Measurements from ENCODE around the gene F11R. TPM values are rescaled to one million over a fixed set of nuclear protein-coding genes. Genes with fewer than 3 reads are reported as not detected.

The F11R gene
- total and polyA plus RNA-seq, 2 donors (not counting 1 experiment from before 2014, with no cell fraction given) = 16.4 to 17.3 TPM

GRCh38 chr1:160954158-160955104 is 66.5 kb downstream of the F11R start, which contains the start of gene ITLN2:
Gene ITLN2, minus strand, starts transcription at chr1:160954809. Its CDS starts 68 bp downstream, at chr1:160954741.
- no peak within 1 kb of the TSS for H3K4me2 ChIP-seq (replicated peaks; ENCODE audit: low read depth, low read length, poor library complexity, severe bottlenecking)
- no peaks in the 10 kb centered on the region for H3K9me3 Mint-ChIP-seq (ENCODE audit: insufficient read depth)
- no peak within 1 kb of the TSS for H3K4me3 Mint-ChIP-seq
- WGBS (ENCODE audit: insufficient coverage) = 77% methylated on average over 6 of the region's 8 CpGs
- peaks cover 0 to 4% of the 10 kb centered on the region in 2 donors for H3K4me1 ChIP-seq (ENCODE audit: control insufficient read depth in 2 of 2, insufficient read depth in 2 of 2, low read length in 2 of 2)
- no peak within 1 kb of the TSS for H3K27ac ChIP-seq (ENCODE audit: low read length in 2 of 2)
- TF ChIP-seq EZH2 (IDR thresholded peaks at IDR 0.05; ENCODE audit: borderline replicate concordance, insufficient read depth, low read depth, low read length, poor library complexity, severe bottlenecking) (no peak), CTCF (IDR thresholded peaks at IDR 0.05) (peak; percentile 71)
- no peak within 1 kb of the TSS for H3K4me3 ChIP-seq (ENCODE audit: control extremely low read depth in 1 of 5, extremely low read depth in 1 of 5, insufficient read depth in 1 of 5, low read depth in 2 of 5, low read length in 4 of 5)
- no peaks in the 10 kb centered on the region for H3K79me2 ChIP-seq (ENCODE audit: control insufficient read depth, insufficient read depth, low read length)
- H3K27ac Mint-ChIP-seq = no peak within 1 kb of the TSS
- H3K36me3 ChIP-seq (replicated peaks in 1 of 2; ENCODE audit: control extremely low read depth in 1 of 2, control insufficient read depth in 1 of 2, extremely low read depth in 1 of 2, insufficient read depth in 2 of 2, low read length in 1 of 2) = no peaks in the 10 kb centered on the region
- intact Hi-C loops (cut with micrococcal nuclease) = loop anchor here (1.0 to 5.0 kb wide), 2 partner anchors 187 to 279 kb away; no protein-coding TSS in a partner anchor
- H3K4me1 Mint-ChIP-seq = peaks cover 9% of the 10 kb centered on the region
- H2AFZ ChIP-seq (ENCODE audit: insufficient read depth, low read depth, low read length, poor library complexity, severe bottlenecking) = peak within 1 kb of the TSS; percentile 41
- ChIA-PET CTCF (interaction anchor here (0.6 to 10.0 kb wide), 36 partner anchors 9 to 335 kb away, joined by 3 to 279 read pairs (median 5); partner anchors contain the start of genes F11R, ITLN1, KLHDC9 and LY9), POLR2A (interaction anchor here (1.8 kb wide), 1 partner anchor 117 kb away, joined by 4 read pairs; no protein-coding TSS in a partner anchor)
- no peaks in the 10 kb centered on the region for H3K9me3 ChIP-seq (ENCODE audit: control extremely low read depth in 1 of 3, control insufficient read depth in 2 of 3, insufficient read depth in 1 of 3, low read length in 2 of 3)
- no peaks in the 10 kb centered on the region for H3K27me3 Mint-ChIP-seq
- no peak within 1 kb of the TSS for H3K9ac ChIP-seq (ENCODE audit: low read length)
- ATAC-seq (ENCODE audit: low read depth) (peak; percentile 78), DNase-seq (peak; percentile 67)
- no peaks in the 10 kb centered on the region for H4K20me1 ChIP-seq (ENCODE audit: control insufficient read depth, insufficient read depth, low read length, poor library complexity, severe bottlenecking)
- no peaks in the 10 kb centered on the region for H3K27me3 ChIP-seq (replicated peaks in 1 of 4; ENCODE audit: control extremely low read depth in 1 of 4, control insufficient read depth in 3 of 4, insufficient read depth in 4 of 4, low read length in 3 of 4)
